GM19025 (cell line): ENCODE measurements around the gene CALML3.

Source experiments
- ATAC-seq: cut with Tn5 transposase; IDR thresholded peaks from one replicate; pipeline ENCODE4 v1.9.1; 2021; ENCODE audit warnings: mild to moderate bottlenecking, low read depth, moderate library complexity; ENCODE audit not compliant: unreplicated experiment

Gene CALML3

GRCh38 chr10:5504146-5505072 is 20.4 kb upstream of the CALML3 start:
- no peak for ATAC-seq

- ATAC-seq = no peak
Observed at GRCh38 chr10:5506246-5506645, 18.5 kb upstream of the CALML3 start.

GRCh38 chr10:5506751-5507648 is 17.8 kb upstream of the CALML3 start:
- ATAC-seq = no peak

- ATAC-seq = no peak
Observed at GRCh38 chr10:5507649-5508131, 17.1 kb upstream of the CALML3 start.

- ATAC-seq = no peak
Observed at GRCh38 chr10:5508161-5508604, 16.6 kb upstream of the CALML3 start.

GRCh38 chr10:5508786-5509185 is 16.0 kb upstream of the CALML3 start:
- no peak for ATAC-seq

GRCh38 chr10:5509236-5509635 is 15.5 kb upstream of the CALML3 start:
- ATAC-seq = no peak

GRCh38 chr10:5509691-5510090 is 15.1 kb upstream of the CALML3 start:
- ATAC-seq = no peak

GRCh38 chr10:5510281-5511072 is 14.3 kb upstream of the CALML3 start:
- no peak for ATAC-seq

- ATAC-seq = no peak
Observed at GRCh38 chr10:5511231-5511884, 13.4 kb upstream of the CALML3 start.

GRCh38 chr10:5511885-5512280 is 12.9 kb upstream of the CALML3 start:
- ATAC-seq = no peak

GRCh38 chr10:5512331-5512730 is 12.4 kb upstream of the CALML3 start:
- ATAC-seq = no peak

- ATAC-seq = no peak
Observed at GRCh38 chr10:5512881-5513612, 11.7 kb upstream of the CALML3 start.

- no peak for ATAC-seq
Observed at GRCh38 chr10:5514226-5514850, 10.4 kb upstream of the CALML3 start.

- ATAC-seq = no peak
Observed at GRCh38 chr10:5515948-5516761, 8.6 kb upstream of the CALML3 start.

GRCh38 chr10:5517546-5517945 is 7.2 kb upstream of the CALML3 start:
- no peak for ATAC-seq

- ATAC-seq = no peak
Observed at GRCh38 chr10:5518143-5518542, 6.6 kb upstream of the CALML3 start.

GRCh38 chr10:5519054-5519453 is 5.7 kb upstream of the CALML3 start:
- no peak for ATAC-seq
